ENCODE results near the gene C14orf180.
"Not testable (repeated sequence)": the region's sequence is repeated elsewhere in the genome, so short reads cannot be mapped to it uniquely, and the experiment has no call there.

C14orf180 gene

GRCh38 chr14:104579939-104580338 is 375 bp downstream of the C14orf180 start:
- not testable (repeated sequence) for FAIRE-seq

DNA sequence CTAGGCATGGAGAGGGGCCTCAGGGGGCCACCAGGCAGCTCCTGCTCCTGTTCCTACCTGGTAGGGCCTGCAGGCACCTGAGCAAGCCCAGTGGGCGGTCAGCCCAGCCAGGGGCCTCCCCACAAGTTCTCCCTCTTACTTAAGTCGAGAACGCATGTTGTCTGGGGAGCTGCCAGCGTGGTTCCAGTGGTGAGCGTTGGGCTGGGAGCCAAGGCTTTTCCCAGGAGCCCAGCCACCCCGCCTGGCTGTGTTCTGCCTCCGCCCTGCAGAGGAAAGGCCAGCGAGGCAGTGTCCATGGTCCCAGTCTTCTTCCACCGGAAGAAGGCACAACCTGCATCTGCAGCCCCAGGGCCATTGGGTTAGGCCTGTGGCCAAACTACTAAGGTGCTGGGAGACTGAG is 1.4 kb downstream of the C14orf180 start:
- FAIRE-seq = no peak

DNA sequence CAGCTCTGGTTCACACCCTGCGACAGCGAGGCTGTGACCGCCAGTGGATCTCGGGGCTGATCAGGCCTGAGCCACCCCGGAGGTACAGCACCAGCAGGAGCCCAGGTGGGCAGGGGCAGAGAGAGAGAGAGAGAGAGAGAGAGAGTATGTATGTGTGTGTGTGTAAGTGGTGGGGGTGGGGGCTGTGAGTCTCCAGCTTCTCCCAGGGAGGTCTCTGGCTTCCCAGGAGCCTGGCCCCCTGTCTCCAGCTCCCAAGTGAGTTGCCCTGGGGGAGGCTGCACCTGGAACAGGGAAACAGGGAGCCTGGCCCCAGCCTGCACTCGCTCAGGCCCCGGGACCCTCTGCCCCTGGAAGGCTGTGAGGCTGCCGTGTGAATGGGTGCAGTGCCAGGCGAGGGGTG is 2.0 kb downstream of the C14orf180 start:
- no peak for FAIRE-seq

GRCh38 chr14:104582005-104582404 is 2.4 kb downstream of the C14orf180 start:
- FAIRE-seq = no peak

DNA sequence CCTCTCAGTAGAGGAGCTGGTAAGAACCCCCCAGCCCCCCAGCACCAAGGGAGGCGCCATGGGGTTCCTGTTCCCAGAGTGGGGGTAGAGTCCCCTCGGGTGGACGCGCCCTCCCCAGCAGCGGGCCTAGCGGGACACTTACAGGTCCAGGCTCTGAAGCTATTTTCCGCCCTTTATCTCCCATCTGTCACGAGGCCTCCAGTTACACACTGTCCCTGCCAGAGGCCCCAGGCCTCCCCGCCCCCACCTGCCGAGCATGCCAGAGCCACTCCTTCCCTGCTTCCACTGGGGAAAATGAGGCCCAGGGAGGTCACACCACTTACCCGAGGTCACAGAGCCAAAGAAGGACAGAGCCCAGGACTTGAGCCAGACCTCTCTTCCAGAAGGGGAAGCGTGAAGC is 3.1 kb downstream of the C14orf180 start:
- FAIRE-seq = no peak

DNA sequence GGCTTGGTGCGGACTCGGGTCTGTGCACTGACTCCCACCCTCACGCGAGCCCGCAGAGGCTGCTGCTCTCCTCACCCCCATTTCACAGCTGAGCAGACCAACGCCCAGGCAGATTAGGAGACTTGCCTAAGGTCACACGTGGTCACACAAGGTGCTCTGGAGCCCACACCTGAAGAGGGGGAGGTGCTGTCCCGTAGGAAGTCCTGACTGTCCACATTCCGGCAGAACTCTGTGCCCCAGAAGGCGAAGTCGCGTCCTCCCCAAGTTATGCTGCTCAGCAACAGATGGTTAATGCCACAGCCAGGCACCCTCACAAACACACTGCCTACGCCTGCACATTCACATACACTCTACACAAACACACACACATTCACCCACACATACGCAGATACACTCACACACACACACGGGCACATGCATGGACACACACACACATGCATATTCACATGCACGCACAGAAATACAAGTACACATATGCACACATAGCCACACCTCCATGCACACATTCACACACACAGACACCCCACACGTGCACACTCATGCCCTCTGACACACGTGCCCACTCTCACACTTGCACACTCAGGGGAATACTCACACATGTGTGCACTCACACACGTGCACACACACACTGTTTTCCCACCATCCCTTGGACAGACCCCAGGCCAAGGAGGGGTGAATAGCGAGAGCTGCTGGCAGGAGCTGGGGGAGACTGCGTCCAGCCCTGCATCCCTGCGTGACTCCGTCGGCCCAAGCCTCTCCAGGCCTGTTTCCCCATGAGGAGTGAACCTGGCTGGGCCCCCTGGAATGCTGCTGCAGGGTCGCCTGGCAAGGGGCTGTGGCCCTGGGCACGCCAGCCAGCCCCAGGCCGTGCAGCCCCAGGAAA is 4.1 kb downstream of the C14orf180 start:
- FAIRE-seq = no peak

- FAIRE-seq = no peak
Observed at GRCh38 chr14:104584557-104584956, 5.0 kb downstream of the C14orf180 start.

- no peak for FAIRE-seq
Observed at GRCh38 chr14:104585966-104586697, 6.6 kb downstream of the C14orf180 start.

GRCh38 chr14:104586832-104587620 is 7.5 kb downstream of the C14orf180 start:
- FAIRE-seq = no peak

DNA sequence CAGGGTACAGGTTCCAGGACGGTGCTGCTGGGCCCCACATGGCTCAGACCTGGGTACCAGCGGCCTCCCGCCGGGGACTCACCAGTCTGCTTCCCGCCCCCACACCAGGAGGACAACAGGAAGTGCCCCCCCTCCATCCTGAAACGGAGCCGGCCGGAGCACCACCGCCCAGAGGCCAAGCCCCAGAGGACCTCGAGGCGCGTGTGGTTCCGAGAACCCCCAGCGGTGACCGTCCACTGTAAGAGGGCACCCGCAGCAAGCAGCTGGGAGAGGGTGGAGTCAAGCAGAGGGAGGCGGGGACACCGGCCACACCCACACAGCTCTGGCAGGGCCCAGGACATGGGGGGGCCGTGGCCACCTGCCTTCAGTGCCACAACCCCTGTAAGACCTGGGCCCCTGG is 8.1 kb downstream of the C14orf180 start:
- no peak for FAIRE-seq

- no peak for FAIRE-seq
Observed at GRCh38 chr14:104588066-104588857, 8.7 kb downstream of the C14orf180 start.

DNA sequence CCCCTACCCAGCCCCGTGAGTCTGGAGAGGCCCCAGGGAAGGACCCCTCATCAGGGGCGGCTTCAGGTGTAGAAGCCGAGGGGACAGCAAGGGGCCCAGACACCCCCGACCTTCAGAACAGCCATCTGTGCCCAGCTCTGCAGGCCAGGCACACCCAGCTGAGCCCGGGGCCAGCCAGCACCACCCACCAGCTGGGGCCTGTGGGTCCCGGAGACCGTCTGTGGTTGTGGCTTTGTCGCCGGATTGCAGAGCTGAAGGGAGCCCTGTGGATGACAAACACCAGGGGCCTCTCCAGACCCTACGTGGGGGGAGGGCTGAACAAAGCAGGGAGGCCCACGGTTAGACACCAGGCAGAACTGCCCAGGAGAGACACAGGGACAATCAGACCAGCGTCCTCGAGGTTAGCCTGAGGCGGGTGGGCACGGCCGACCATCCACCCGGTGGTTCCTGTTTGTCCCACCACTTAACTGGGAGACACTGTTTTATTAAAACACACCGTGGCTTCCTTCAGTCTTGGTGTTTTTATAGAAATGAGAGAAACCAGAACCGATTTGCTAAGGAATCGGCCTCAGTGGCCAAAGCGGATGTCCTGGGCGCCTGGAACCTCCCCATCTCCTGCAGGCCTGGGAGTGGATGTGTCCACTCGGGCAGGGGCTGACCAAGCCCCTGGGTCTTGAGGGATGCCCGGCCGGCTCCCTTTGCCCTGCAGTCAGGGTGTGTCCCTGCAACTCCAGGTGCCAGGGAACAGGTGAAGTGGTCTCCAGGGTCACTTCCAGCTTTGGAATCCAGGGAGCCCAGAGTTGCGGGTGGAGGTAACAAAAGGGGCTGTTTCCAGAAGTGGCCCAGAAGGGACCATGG is 10.0 kb downstream of the C14orf180 start:
- no peak for FAIRE-seq

DNA sequence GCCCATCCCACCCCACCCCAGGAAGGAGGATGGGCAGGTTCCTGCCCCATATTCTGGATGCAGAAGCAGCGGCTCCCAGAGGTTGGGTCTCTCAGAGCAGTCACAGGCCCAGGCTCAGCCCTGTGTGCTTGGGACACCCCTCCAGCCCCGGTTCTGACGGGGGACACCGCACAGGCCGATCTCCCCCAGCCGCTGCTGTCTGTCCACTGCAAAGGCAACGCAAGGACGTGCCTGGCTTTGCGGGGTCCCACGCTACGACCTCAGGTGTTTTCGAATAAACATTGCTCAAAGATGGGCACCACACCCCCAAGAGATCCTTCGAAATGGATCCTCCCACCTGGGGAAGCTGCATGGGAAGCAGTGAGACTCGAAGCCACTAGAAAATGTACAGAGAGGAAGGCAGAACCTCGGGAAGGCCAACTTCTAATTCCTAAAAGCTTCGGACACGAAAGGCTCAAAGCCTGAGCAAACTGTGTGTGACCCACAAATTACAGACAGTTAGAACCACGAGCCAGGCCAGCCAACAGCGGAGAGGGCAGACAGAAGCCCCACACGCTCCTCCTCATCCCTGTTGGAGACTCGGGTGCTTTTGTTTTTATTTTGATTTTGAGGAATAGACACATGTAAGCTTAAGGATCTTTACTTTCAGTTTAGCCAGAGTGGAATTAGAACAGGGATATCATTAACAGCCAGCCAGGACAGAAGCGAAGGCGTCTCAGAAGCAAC is 10.8 kb downstream of the C14orf180 start:
- FAIRE-seq = no peak

DNA sequence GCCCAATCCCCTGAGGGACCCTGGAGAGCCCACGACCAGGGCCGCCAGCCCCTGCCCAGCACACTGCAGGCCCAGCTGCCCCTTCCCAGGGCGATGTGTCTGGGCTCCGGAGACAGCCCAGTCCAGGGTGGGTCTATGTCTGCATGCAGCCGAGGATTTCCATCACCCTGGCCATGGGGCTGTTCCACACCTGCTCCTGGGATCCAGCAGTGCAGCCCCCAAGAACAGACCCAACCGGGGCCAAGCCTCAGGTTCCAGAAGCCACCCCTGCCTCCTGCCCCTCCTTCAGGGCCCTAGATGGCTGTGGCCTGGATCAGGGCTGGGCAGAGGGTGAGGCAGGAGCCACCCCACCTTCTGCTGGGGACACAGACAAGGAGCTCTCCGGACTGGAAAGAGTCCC is 11.5 kb downstream of the C14orf180 start:
- FAIRE-seq = no peak

GRCh38 chr14:104591506-104592291 is 12.1 kb downstream of the C14orf180 start:
- no peak for FAIRE-seq

DNA sequence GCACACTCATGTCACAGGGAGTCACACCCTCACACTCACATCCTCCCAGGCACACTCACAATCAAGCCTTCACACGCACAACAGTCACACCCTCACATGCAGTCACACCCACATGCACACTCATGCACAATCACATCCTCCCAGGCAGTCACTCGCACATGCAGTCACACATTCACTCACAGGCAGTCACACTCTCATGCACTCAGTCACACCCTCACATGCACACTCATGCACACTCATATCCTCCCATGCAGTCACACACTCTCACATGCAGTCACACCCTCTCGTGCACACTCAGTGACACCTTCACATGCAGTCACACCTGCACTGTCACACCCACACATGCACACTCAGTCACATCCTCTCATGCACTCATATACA is 12.7 kb downstream of the C14orf180 start:
- no peak for FAIRE-seq

- FAIRE-seq = no peak
Observed at GRCh38 chr14:104592785-104593184, 13.2 kb downstream of the C14orf180 start.

DNA sequence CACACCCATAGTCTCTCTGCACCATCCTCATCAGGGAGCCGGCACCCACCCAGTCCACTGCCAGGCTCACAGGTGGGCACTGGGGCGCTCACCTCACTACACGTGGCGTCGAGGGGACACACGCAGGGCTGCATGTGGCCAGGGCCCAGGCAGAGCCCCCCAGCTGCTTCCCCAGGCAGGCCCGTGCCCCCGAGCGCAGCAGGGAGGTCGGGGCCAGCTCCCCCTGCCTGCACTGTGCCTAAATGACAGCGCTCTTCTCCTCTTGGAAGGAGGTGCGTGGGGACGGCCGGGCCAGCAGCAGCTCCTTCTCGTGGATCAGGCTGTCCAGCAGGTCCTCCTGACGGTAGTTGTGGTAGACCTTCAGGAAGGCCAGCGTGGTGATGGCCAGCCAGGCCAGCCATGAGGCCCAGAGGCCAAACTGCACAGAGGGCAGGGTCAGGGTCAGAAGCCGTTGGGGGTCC is 13.7 kb downstream of the C14orf180 start:
- no peak for FAIRE-seq

GRCh38 chr14:104593710-104594136 is 14.2 kb downstream of the C14orf180 start:
- no peak for FAIRE-seq
